ENCODE measurements around the gene PLCB1.

PLCB1 gene

DNA sequence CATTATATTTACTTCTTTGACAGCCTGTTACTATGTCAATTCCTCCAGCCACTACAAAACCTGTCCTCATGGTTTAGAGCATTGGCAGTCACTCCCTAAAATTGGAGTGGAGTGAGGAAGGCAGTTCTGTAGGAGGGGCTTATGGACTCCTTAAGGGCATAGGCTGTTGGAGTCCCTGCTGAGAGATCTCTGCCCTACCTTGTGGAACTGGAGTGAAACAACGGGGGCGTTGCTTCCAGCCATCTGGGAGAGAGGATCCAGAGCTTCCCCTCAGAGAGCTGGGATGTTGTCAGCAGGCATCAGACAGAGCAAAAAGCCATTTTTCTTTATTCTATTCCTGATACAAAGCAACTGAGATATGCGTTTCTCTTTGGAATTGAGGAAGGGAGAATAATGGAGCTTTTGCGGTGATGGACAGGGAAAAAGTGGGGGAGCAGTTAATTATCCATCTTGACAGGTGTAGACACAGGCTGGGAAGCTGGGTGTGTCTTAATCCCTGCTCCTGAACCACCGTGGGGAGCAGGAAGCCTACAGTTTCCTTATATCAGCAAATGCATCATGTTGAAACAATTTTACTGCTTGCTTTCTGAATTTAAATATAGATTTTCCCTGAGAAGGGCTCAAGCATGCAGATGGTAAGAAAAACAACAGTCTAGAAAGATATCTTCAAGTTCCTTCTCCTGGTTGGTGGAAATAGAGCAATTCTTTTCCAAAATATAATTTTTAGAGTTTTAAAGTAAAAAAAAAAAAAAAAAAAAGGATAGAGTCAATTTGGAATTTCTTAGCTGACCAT is 402.5 kb downstream of the PLCB1 start:
- H3K36me3 ChIP-seq (ENCODE audit: insufficient read depth, low read length): no peaks in the 10 kb centered on the region
- H3K9me3 ChIP-seq (ENCODE audit: insufficient read depth, low read depth, low read length): peaks cover 5% of the 10 kb centered on the region; the same call in 1 of the 2 replicates
- no peak overlapping the region for H3K9ac ChIP-seq (ENCODE audit: low read depth, low read length, poor library complexity, severe bottlenecking)
- no peaks in the 10 kb centered on the region for H4K20me1 ChIP-seq (ENCODE audit: insufficient read depth, low read length, poor library complexity, severe bottlenecking)
- H3K27me3 ChIP-seq (ENCODE audit: insufficient read depth, low read length, poor library complexity, severe bottlenecking): no peaks in the 10 kb centered on the region
- peaks cover 23% of the 10 kb centered on the region for H3K4me1 ChIP-seq (ENCODE audit: insufficient read depth, low read length, poor library complexity, severe bottlenecking)
- H3K79me2 ChIP-seq (ENCODE audit: insufficient read depth, low read length): no peaks in the 10 kb centered on the region
- no peak overlapping the region for H3K4me3 ChIP-seq (ENCODE audit: low read length, poor library complexity, severe bottlenecking)
- TF ChIP-seq, protein P1, sequence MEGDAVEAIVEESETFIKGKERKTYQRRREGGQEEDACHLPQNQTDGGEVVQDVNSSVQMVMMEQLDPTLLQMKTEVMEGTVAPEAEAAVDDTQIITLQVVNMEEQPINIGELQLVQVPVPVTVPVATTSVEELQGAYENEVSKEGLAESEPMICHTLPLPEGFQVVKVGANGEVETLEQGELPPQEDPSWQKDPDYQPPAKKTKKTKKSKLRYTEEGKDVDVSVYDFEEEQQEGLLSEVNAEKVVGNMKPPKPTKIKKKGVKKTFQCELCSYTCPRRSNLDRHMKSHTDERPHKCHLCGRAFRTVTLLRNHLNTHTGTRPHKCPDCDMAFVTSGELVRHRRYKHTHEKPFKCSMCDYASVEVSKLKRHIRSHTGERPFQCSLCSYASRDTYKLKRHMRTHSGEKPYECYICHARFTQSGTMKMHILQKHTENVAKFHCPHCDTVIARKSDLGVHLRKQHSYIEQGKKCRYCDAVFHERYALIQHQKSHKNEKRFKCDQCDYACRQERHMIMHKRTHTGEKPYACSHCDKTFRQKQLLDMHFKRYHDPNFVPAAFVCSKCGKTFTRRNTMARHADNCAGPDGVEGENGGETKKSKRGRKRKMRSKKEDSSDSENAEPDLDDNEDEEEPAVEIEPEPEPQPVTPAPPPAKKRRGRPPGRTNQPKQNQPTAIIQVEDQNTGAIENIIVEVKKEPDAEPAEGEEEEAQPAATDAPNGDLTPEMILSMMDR (conservative IDR thresholded peaks at IDR 0.05; ENCODE audit: low read length): no peak
- no peak for TF ChIP-seq EZH2phosphoT487 (IDR thresholded peaks at IDR 0.05; ENCODE audit: borderline replicate concordance)
- H3F3A ChIP-seq (ENCODE audit: low read depth): no peaks in the 10 kb centered on the region
- H3K9me2 ChIP-seq (replicated peaks; ENCODE audit: low read depth, low read length): no peaks in the 10 kb centered on the region
- no peak overlapping the region for H3K4me2 ChIP-seq (ENCODE audit: low read depth, low read length, poor library complexity, severe bottlenecking)
- no peak overlapping the region for H2AFZ ChIP-seq (ENCODE audit: low read length)

DNA sequence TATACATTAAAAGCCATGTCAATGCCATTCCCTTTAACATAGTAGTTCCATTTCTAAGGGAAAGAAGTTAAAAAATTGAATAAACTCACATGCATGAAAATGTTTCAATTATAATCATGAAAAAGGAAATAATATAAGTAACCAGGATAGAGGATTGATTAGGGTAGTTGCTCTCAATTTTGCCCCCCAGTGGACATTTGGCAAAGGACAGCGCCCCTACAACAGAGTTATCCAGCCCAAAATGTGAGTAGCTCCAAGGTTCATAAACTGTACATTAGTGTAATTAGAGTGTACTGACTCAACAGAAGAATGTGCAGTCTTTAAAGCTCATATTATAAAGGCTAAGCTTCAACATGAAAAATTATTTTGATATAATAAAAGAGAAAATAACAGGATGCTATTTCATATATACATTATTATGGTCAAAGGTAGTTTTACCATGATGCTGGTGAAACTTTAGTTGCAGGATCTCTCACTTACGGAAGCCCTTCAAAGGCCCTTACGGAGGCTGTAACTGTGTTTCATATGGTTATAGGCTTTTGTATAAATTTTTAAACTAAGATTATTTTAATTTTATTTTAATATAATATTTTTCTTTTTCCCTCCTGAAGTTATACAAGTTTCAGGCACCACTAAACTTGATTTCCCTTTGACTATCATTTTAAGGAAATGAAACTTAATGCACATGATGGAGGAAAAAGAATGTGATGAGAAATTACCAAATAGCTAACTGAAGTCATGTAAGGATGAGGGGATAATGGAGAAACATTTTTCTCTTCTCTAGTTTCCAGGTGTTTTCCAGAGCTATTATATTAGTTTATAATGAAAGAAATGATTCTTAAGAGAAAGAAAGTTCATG is 403.6 kb downstream of the PLCB1 start:
- no peaks in the 10 kb centered on the region for H3F3A ChIP-seq (ENCODE audit: low read depth)

DNA sequence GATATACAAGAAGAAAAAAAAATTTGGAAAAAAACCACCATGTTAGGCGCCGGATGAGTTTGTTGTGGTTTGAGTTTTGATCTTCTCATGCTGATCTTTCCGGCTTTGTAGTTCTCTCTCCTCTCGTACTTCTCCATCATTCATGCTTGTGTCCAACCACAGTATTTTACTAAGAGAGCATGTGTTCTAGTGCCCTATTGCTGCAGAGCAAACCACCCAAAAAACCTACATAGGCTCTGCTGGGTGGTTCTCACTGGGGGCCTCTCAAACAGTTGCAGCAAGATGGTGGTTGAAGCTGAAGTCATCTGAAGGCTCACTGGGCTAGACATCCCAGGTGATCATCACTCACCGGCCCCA is 404.2 kb downstream of the PLCB1 start:
- Histone ChIP-seq H2AFZ (ENCODE audit: low read length) (no peak overlapping the region), H3K4me3 (ENCODE audit: low read length, poor library complexity, severe bottlenecking) (no peak overlapping the region), H3F3A (ENCODE audit: low read depth) (no peaks in the 10 kb centered on the region), H3K79me2 (ENCODE audit: insufficient read depth, low read length) (no peaks in the 10 kb centered on the region), H4K20me1 (ENCODE audit: insufficient read depth, low read length, poor library complexity, severe bottlenecking) (no peaks in the 10 kb centered on the region), H3K4me1 (ENCODE audit: insufficient read depth, low read length, poor library complexity, severe bottlenecking) (peaks cover 19% of the 10 kb centered on the region), H3K36me3 (ENCODE audit: insufficient read depth, low read length) (no peaks in the 10 kb centered on the region), H3K9me2 (replicated peaks; ENCODE audit: low read depth, low read length) (no peaks in the 10 kb centered on the region), H3K9me3 (ENCODE audit: insufficient read depth, low read depth, low read length) (peaks cover 5% of the 10 kb centered on the region; the same call in 1 of the 2 replicates), H3K27me3 (ENCODE audit: insufficient read depth, low read length, poor library complexity, severe bottlenecking) (no peaks in the 10 kb centered on the region), H3K9ac (ENCODE audit: low read depth, low read length, poor library complexity, severe bottlenecking) (no peak overlapping the region), H3K4me2 (ENCODE audit: low read depth, low read length, poor library complexity, severe bottlenecking) (no peak overlapping the region)
- TF ChIP-seq EZH2phosphoT487 (IDR thresholded peaks at IDR 0.05; ENCODE audit: borderline replicate concordance): no peak
- TF ChIP-seq, protein P1 (conservative IDR thresholded peaks at IDR 0.05; ENCODE audit: low read length): no peak

More for the DNA sequence above, 403.6 kb downstream of the PLCB1 start:
- no peaks in the 10 kb centered on the region for H3K79me2 ChIP-seq (ENCODE audit: insufficient read depth, low read length)
- TF ChIP-seq, protein P1 (conservative IDR thresholded peaks at IDR 0.05; ENCODE audit: low read length): peak; percentile 71
- TF ChIP-seq EZH2phosphoT487 (IDR thresholded peaks at IDR 0.05; ENCODE audit: borderline replicate concordance): no peak
- H3K4me1 ChIP-seq (ENCODE audit: insufficient read depth, low read length, poor library complexity, severe bottlenecking): peaks cover 19% of the 10 kb centered on the region
- no peaks in the 10 kb centered on the region for H4K20me1 ChIP-seq (ENCODE audit: insufficient read depth, low read length, poor library complexity, severe bottlenecking)
- H3K4me2 ChIP-seq (ENCODE audit: low read depth, low read length, poor library complexity, severe bottlenecking): no peak overlapping the region
- no peaks in the 10 kb centered on the region for H3K36me3 ChIP-seq (ENCODE audit: insufficient read depth, low read length)
- no peak overlapping the region for H3K4me3 ChIP-seq (ENCODE audit: low read length, poor library complexity, severe bottlenecking)
- H3K9ac ChIP-seq (ENCODE audit: low read depth, low read length, poor library complexity, severe bottlenecking): no peak overlapping the region
- no peak overlapping the region for H2AFZ ChIP-seq (ENCODE audit: low read length)
- H3K9me2 ChIP-seq (replicated peaks; ENCODE audit: low read depth, low read length): no peaks in the 10 kb centered on the region
- peaks cover 5% of the 10 kb centered on the region; the same call in 1 of the 2 replicates for H3K9me3 ChIP-seq (ENCODE audit: insufficient read depth, low read depth, low read length)
- no peaks in the 10 kb centered on the region for H3K27me3 ChIP-seq (ENCODE audit: insufficient read depth, low read length, poor library complexity, severe bottlenecking)
